Fibroblast of skin of left quadriceps (primary cell): ENCODE results near the gene MTCH1.

Source experiments
- DNase-seq, 2 experiments: peaks; one replicate each; pipeline ENCODE4 v3.0.0-alpha.2; 2013; ENCODE audit warnings: low read depth in 2 of 2

The MTCH1 gene

DNA sequence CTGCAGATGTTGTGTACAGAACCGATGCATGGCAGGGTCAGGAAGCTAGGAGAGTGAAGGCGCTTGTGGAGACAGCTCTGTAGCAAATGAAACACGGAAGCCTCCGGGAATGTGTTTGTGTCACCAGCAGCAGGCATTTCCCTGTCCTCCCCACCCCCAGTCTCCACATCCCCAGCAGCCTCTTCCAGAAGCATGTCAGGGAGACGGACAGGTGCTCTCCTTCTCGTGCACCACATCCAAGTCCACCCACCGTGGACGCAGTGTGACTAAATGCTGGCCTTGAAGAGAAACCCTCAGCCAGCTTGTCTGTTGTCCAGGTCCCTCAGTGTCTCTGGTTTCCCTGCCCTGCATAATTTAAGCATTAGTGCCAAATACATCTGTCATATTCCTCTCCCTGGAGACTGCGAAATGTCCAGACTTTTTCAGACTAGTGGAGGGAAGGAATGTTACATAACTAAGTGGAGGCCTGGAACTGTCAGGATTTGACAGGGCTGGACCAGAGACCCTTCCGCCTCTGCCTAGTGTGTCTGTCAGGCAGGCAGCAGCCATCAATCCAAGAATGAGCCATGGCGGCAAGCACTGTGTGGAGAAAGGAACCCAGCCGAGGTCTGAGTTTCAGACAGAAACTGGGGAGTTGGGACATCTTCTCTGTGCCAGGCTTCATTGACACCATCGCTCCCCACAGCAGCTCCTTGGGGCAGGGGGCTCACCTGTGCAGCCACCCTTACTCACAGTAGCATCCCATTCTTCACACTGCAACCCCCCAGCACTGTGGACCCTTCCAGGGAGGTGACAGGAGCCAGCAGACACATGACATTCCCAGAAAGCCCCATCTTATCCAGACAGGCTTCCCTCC, 58.1 kb downstream of the MTCH1 start:
- DNase-seq = no peak

GRCh38 chr6:36926708-36927513, 59.1 kb downstream of the MTCH1 start:
- no peak for DNase-seq

GRCh38 chr6:36925809-36926208, 60.2 kb downstream of the MTCH1 start:
- DNase-seq = no peak

DNA sequence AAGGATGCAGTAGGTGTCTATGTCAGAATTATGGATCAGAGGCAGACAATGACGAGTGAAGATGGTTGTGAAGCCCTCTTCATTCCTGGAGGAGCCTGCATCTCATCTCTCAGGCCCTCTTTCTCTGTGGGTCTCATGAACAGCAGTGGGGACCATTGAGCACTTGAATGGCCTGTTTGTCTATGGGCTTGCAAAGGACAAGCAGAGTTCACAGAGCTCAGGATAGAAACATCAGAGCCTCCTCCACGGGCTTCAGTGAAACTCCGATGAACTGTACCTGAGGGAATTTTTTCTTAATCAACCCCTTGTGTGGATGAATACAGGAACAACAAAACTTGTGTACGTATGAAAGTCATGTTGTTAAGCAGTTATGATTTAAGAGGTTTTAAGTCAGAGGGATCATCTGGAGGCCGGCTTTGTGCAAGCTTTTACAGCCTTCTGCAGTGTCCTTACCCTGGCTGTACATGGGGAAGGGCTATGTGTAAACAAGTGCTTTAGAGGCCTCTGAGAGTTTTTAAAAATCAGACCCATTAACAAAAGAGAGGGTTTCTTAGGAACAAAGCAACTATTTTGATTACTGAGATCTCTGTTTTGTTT, 61.1 kb downstream of the MTCH1 start:
- DNase-seq = no peak

GRCh38 chr6:36924131-36924530, 61.9 kb downstream of the MTCH1 start:
- DNase-seq = peak; percentile 42 to 51

- DNase-seq = no peak
Measured at GRCh38 chr6:36920546-36920945, 65.5 kb downstream of the MTCH1 start.

DNA sequence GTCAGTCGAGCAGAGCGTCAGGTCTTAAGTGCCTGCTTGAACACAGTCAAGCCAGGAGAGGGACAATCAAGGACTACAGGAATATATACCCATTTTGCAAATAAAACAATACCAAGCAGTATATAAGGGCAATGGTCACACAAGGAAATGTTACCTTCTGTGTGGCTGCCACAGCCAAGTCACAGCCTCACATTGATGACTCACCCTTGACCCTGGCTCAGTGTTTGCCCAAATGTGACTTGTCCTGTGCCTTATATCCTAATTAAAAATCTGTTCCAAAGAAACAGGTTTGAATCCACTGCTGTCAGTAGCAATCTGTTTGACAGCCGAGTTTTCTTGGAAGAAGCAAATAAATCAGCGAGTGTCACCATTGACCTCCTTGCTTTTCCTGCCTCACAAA, 65.9 kb downstream of the MTCH1 start:
- no peak for DNase-seq
